DOHH2 (cell line): Measurements from ENCODE around the gene EXD3.

ENCODE experiments used
- H3F3A ChIP-seq: fragments of 200-600 bp; sonication (generic), shearing (Covaris generic); 2 replicates; pipeline ENCODE4 v1.6.0; 2016; ENCODE audit warnings: antibody characterized with exemption, mild to moderate bottlenecking; ENCODE audit not compliant: control insufficient read depth, insufficient read depth
- H3K27ac ChIP-seq: fragments of 200-600 bp; sonication (generic); 2 replicates; pipeline ENCODE4 v1.5.1; 2014; ENCODE audit warnings: low read depth, mild to moderate bottlenecking, low read length, moderate library complexity
- H3K27me3 ChIP-seq: fragments of 200-600 bp; sonication (generic); 2 replicates; pipeline ENCODE4 v1.6.1; 2014; ENCODE audit warnings: mild to moderate bottlenecking, low read length, mixed read lengths; ENCODE audit not compliant: control insufficient read depth
- H3K36me3 ChIP-seq: fragments of 200-600 bp; sonication (generic); 2 replicates; pipeline ENCODE4 v1.6.1; 2014; ENCODE audit warnings: mild to moderate bottlenecking, low read length, moderate library complexity, mixed read lengths; ENCODE audit not compliant: control insufficient read depth
- H3K4me1 ChIP-seq: fragments of 200-600 bp; sonication (generic); 2 replicates; pipeline ENCODE4 v1.6.1; 2014; ENCODE audit warnings: mild to moderate bottlenecking, low read length, mixed read lengths; ENCODE audit not compliant: control insufficient read depth
- H3K4me2 ChIP-seq: fragments of 200-600 bp; sonication (generic); 2 replicates; pipeline ENCODE4 v1.6.0; 2014; ENCODE audit warnings: mild to moderate bottlenecking, low read length, moderate library complexity
- H3K4me3 ChIP-seq: fragments of 200-600 bp; sonication (generic); 2 replicates; pipeline ENCODE4 v1.5.1; 2014; ENCODE audit warnings: mild to moderate bottlenecking, low read length, mixed read lengths
- H3K79me2 ChIP-seq: fragments of 200-600 bp; sonication (generic); 2 replicates; pipeline ENCODE4 v1.6.1; 2014; ENCODE audit warnings: mild to moderate bottlenecking, low read length, mixed read lengths; ENCODE audit not compliant: control insufficient read depth
- H3K9me2 ChIP-seq: fragments of 200-600 bp; sonication (generic); replicated peaks from 2 replicates; pipeline ENCODE4 v1.6.1; 2014; ENCODE audit warnings: mild to moderate bottlenecking, low read length, mixed read lengths; ENCODE audit not compliant: control insufficient read depth
- H3K9me3 ChIP-seq: fragments of 200-600 bp; sonication (generic); 2 replicates; pipeline ENCODE4 v1.6.1; 2014; ENCODE audit warnings: antibody characterized with exemption, low read length, mixed read lengths; ENCODE audit not compliant: control insufficient read depth, insufficient read depth
- H4K20me1 ChIP-seq: fragments of 200-600 bp; sonication (generic); 2 replicates; pipeline ENCODE4 v1.6.0; 2014; ENCODE audit warnings: low read depth, mild to moderate bottlenecking, antibody characterized with exemption, low read length, moderate library complexity; ENCODE audit not compliant: control insufficient read depth, insufficient read depth
- CTCF ChIP-seq: fragments of 200-600 bp; sonication (generic); IDR thresholded peaks from one replicate; pipeline ENCODE4 v1.5.1; 2014; ENCODE audit warnings: antibody characterized with exemption, mild to moderate bottlenecking, low read depth, low read length; ENCODE audit not compliant: poor library complexity, severe bottlenecking
- EZH2phosphoT487 ChIP-seq: fragments of 200-600 bp; sonication (generic); IDR thresholded peaks from 2 replicates; pipeline ENCODE4 v1.6.1; 2017; ENCODE audit warnings: borderline replicate concordance, mild to moderate bottlenecking, antibody characterized with exemption, low read length, moderate library complexity, mixed read lengths

The EXD3 gene

GRCh38 chr9:137407590-137408300 is 15.2 kb downstream of the EXD3 start:
- Histone ChIP-seq H3K9me3 (no peaks in the 10 kb centered on the region), H3K27ac (no peak overlapping the region), H3K36me3 (no peaks in the 10 kb centered on the region), H3K4me2 (no peak overlapping the region), H3K4me1 (peaks cover 36% of the 10 kb centered on the region), H3K4me3 (no peak overlapping the region), H3K27me3 (peaks cover 11% of the 10 kb centered on the region), H4K20me1 (peaks cover 4% of the 10 kb centered on the region; the same call in 1 of the 2 replicates), H3K79me2 (peaks cover 4% of the 10 kb centered on the region), H3K9me2 (no peaks in the 10 kb centered on the region), H3F3A (peaks cover 2% of the 10 kb centered on the region; the same call in 1 of the 2 replicates)
- TF ChIP-seq CTCF (no peak), EZH2phosphoT487 (no peak)

GRCh38 chr9:137406876-137407589 is 15.9 kb downstream of the EXD3 start:
- Histone ChIP-seq H4K20me1 (peaks cover 4% of the 10 kb centered on the region; the same call in 1 of the 2 replicates), H3K79me2 (no peaks in the 10 kb centered on the region), H3K4me3 (no peak overlapping the region), H3K27ac (no peak overlapping the region), H3K9me3 (no peaks in the 10 kb centered on the region), H3K9me2 (no peaks in the 10 kb centered on the region), H3K4me1 (peaks cover 29% of the 10 kb centered on the region), H3F3A (no peaks in the 10 kb centered on the region), H3K36me3 (no peaks in the 10 kb centered on the region), H3K27me3 (peaks cover 11% of the 10 kb centered on the region), H3K4me2 (no peak overlapping the region)
- TF ChIP-seq EZH2phosphoT487 (no peak), CTCF (peak; percentile 46)

GRCh38 chr9:137406085-137406760 is 16.7 kb downstream of the EXD3 start:
- H3K9me2 ChIP-seq, result no peaks in the 10 kb centered on the region
- H3K79me2 ChIP-seq, result no peaks in the 10 kb centered on the region
- TF ChIP-seq CTCF, result no peak
- TF ChIP-seq EZH2phosphoT487, result no peak
- H3K4me2 ChIP-seq, result no peak overlapping the region
- no peaks in the 10 kb centered on the region for H3K36me3 ChIP-seq
- peaks cover 4% of the 10 kb centered on the region; the same call in 1 of the 2 replicates for H4K20me1 ChIP-seq
- H3F3A ChIP-seq, result no peaks in the 10 kb centered on the region
- no peak overlapping the region for H3K4me3 ChIP-seq
- H3K4me1 ChIP-seq, result peaks cover 22% of the 10 kb centered on the region
- H3K27ac ChIP-seq, result no peak overlapping the region
- peaks cover 11% of the 10 kb centered on the region for H3K27me3 ChIP-seq
- no peaks in the 10 kb centered on the region for H3K9me3 ChIP-seq
